SK-N-MC (cell line): ENCODE results near the gene PRPH2.

Experiments
- DNase-seq: peaks from one replicate; pipeline ENCODE4 v3.0.0-alpha.2; 2011; ENCODE audit warnings: low read depth, low spot score
- H3K27ac ChIP-seq: fragments of 200-600 bp; sonication (generic); 2 replicates; pipeline ENCODE4 v1.5.1; 2016; ENCODE audit warnings: mixed run types
- H3K36me3 ChIP-seq: fragments of 200-600 bp; sonication (generic); 2 replicates; pipeline ENCODE4 v1.6.1; 2017; ENCODE audit warnings: antibody characterized with exemption, low read length, mixed read lengths; ENCODE audit not compliant: insufficient read depth
- H3K4me3 ChIP-seq: fragments of 200-600 bp; sonication (generic); 2 replicates; pipeline ENCODE4 v1.5.1; 2016
- H3K9ac ChIP-seq: fragments of 200-600 bp; sonication (generic); 2 replicates; pipeline ENCODE4 v1.8.0; 2017; ENCODE audit warnings: mixed run types, mixed read lengths; ENCODE audit not compliant: insufficient read length
- H3K9me3 ChIP-seq: fragments of 200-600 bp; sonication (generic); 2 replicates; pipeline ENCODE4 v1.6.1; 2017; ENCODE audit warnings: low read depth, mild to moderate bottlenecking, antibody characterized with exemption, low read length, moderate library complexity, mixed read lengths
- EZH2 ChIP-seq: fragments of 200-600 bp; sonication (generic); IDR thresholded peaks from one replicate; pipeline ENCODE4 v1.6.1; 2017; ENCODE audit warnings: antibody characterized with exemption
- FOXP2 ChIP-seq: optimal IDR thresholded peaks from 2 replicates; pipeline ENCODE3; 2011; ENCODE audit warnings: mild to moderate bottlenecking, moderate library complexity; ENCODE audit not compliant: insufficient read depth; ENCODE audit errors: extremely low read length, control extremely low read depth
- POLR2AphosphoS5 ChIP-seq: IDR thresholded peaks from 2 replicates; pipeline ENCODE4 v1.6.1; 2012; ENCODE audit warnings: mild to moderate bottlenecking, low read depth, low read length, borderline replicate concordance

PRPH2 gene

DNA sequence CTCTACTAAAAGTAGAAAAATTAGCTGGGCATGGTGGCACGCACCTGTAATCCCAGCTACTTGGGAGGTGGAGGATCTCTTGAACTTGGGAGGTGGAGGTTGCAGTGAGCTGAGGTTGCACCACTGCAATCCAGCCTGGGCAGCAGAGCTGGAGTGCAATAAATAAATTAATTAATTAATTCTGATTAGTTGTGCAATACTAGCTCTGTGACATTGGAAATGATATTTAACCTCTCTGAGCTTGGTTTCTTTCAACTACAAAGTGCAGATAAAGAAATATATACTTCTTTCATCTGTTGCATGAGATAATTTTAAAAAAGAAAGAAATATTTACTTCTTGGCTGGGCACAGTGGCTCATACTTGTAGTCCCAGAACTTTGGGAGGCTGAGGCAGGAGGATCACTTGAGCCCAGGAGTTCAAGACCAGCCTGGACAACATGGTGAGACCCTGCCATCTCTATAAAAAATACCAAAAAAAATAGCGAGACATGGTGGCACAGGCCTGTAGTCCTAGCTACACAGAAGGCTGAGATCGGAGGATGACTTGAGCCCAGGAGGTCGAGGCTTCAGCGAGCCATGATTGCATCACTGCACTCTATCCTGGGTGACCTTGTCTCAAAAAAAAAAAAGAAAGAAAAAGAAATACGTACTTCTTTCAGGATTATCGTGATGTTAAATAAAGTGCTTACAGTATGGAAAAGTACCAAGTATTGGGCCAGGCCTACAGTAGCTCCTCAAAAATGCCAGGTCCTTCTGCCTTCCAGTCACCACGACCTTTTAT is 39.1 kb upstream of the PRPH2 start:
- Histone ChIP-seq H3K9me3 (no peaks in the 10 kb centered on the region), H3K4me3 (no peak overlapping the region), H3K27ac (no peak overlapping the region; the same call in 1 of the 2 replicates), H3K9ac (no peak overlapping the region), H3K36me3 (no peaks in the 10 kb centered on the region)
- no peak for DNase-seq
- no peak for TF ChIP-seq POLR2AphosphoS5
- TF ChIP-seq FOXP2: no peak
- TF ChIP-seq EZH2: no peak

DNA sequence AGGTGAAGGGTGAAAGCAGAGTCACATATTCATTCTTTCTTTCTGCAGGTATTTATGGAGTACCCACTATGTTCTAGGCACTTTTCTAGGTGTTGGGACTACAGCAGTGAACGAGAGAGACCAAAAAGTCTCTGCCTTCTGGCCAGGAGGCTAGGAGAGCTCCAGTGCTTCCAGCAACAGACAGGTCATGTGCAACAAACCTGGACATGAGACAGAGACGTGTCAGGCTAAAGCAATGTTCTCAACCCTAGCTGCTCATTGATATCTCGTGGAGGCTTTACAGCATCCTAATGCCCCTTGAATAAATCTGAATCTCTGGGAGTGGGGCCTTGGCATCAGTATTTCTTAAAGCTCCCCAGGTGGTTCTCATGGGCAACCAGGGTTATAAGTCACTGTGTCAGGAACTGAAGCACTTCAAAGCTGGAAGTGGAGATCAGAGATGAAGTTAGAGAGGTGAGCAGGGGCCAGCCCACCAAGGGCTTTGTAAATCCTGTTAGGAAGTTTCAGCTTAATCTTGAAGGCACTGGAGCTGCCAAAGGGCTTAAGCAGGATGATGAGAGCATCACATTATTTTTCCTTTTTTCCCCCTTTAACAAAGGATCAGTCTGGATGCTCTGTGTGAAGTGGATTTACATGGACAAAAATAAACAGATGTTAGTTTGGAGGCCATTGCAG is 36.5 kb upstream of the PRPH2 start:
- no peak for DNase-seq
- TF ChIP-seq POLR2AphosphoS5: no peak
- TF ChIP-seq FOXP2: no peak
- TF ChIP-seq EZH2: no peak

DNA sequence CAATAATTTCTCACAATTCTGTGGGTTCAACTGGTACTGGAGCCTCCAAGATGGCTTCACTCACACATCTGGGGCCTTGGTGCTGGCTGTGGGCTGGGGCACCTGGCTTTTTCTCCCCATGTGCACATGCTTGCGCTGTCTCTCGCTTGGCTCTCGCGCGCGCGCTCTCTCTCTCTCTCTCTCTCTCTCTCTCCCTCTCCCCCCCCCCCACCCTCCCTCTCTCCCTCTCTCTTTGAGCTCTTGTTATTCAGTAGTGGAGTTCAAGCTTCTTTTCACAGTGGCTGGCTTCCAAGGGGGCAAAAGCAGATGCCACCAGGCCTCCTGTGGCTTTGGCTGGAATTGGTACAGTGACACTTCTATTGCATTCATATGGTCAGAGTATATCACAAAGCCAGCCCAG is 34.3 kb upstream of the PRPH2 start:
- TF ChIP-seq FOXP2 (no peak), POLR2AphosphoS5 (no peak)
- Histone ChIP-seq H3K4me3 (no peak overlapping the region), H3K27ac (no peak overlapping the region), H3K36me3 (no peaks in the 10 kb centered on the region), H3K9ac (no peak overlapping the region), H3K9me3 (no peaks in the 10 kb centered on the region)
- no peak for DNase-seq

More for the DNA sequence above, 36.5 kb upstream of the PRPH2 start:
- Histone ChIP-seq H3K27ac (no peak overlapping the region), H3K9me3 (no peaks in the 10 kb centered on the region), H3K4me3 (no peak overlapping the region), H3K36me3 (no peaks in the 10 kb centered on the region), H3K9ac (no peak overlapping the region)

DNA sequence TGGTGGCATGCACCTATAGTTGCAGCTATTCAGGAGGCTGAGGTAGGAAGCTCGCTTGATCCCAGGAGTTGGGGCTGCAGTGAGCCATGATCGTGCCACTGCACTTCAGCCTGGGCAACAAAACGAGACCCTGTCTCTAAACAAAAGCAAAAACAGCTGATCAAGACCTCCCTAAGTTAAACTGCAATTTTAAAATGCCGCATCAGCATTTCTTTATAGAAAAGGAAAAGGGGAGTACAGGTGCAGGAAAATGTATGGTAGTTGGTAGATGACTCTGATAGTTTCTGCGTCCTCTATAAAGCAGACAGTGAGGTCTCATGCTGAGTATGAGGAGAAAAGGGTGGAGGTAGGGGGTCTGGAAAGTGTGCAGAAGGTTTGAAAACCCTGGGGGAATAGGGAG is 32.4 kb upstream of the PRPH2 start:
- Histone ChIP-seq H3K27ac (no peak overlapping the region), H3K9me3 (no peaks in the 10 kb centered on the region), H3K36me3 (no peaks in the 10 kb centered on the region), H3K4me3 (no peak overlapping the region), H3K9ac (no peak overlapping the region)
- no peak for DNase-seq
- no peak for TF ChIP-seq POLR2AphosphoS5
- no peak for TF ChIP-seq FOXP2
- TF ChIP-seq EZH2: no peak

DNA sequence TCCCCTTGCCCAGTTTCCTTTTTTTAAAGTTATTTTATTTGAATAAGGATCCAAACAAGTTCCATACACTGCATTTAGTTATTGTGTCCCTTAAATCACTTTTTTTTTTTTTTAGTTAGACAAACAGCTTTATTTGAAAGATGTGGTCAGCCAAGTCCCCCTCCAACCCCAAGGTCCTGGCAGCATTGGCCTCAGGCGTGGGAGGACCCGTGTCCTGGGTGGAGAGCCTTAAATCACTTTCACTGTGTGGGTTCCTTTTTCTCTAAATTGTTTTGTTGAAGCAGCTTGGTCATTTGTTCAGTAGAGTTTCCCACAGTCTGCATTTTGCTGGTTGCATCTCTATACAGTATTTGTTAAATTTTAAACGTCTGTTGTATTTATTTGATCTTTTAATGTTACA is 28.7 kb upstream of the PRPH2 start:
- Histone ChIP-seq H3K27ac (no peak overlapping the region), H3K9me3 (no peaks in the 10 kb centered on the region), H3K9ac (no peak overlapping the region), H3K36me3 (no peaks in the 10 kb centered on the region), H3K4me3 (no peak overlapping the region)
- DNase-seq: no peak
- TF ChIP-seq FOXP2 (no peak), POLR2AphosphoS5 (no peak), EZH2 (no peak)

DNA sequence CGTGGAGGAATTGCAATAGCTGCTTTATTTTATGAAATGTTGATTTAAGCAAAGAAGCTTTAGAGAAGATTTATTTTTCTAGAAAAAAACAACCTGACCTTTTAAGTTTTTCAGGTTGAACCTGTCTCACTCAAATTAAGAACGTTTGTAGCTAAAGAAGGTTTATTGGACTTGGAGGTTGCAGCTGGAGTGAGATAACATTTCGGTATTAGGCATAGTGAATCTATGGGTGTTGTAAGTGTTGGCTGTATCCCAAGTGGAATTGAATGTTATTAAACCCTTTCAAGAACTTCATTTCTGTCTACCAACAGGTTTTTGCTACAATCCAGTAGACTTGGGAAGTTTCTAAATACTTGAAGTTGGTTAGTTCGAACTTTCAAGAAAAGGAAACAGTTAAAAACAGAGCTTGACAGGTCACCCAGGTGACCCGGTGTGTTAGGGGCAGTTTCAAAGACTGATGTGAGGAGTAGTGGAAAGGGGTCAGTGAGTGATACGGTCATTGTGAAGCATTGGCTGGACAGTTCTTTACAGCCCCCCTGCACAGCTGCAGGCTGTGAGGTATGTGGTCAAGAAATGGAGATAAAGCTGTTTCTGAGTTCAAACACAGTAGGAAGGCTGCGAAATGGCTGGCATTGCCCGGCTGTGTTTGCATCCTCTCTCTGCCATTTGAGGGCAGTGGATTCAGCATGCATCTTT is 26.0 kb upstream of the PRPH2 start:
- H3K9me3 ChIP-seq: no peaks in the 10 kb centered on the region
- no peak for TF ChIP-seq FOXP2
- DNase-seq: no peak
- H3K36me3 ChIP-seq: no peaks in the 10 kb centered on the region
- no peak overlapping the region for H3K4me3 ChIP-seq
- no peak overlapping the region for H3K9ac ChIP-seq
- no peak overlapping the region for H3K27ac ChIP-seq

DNA sequence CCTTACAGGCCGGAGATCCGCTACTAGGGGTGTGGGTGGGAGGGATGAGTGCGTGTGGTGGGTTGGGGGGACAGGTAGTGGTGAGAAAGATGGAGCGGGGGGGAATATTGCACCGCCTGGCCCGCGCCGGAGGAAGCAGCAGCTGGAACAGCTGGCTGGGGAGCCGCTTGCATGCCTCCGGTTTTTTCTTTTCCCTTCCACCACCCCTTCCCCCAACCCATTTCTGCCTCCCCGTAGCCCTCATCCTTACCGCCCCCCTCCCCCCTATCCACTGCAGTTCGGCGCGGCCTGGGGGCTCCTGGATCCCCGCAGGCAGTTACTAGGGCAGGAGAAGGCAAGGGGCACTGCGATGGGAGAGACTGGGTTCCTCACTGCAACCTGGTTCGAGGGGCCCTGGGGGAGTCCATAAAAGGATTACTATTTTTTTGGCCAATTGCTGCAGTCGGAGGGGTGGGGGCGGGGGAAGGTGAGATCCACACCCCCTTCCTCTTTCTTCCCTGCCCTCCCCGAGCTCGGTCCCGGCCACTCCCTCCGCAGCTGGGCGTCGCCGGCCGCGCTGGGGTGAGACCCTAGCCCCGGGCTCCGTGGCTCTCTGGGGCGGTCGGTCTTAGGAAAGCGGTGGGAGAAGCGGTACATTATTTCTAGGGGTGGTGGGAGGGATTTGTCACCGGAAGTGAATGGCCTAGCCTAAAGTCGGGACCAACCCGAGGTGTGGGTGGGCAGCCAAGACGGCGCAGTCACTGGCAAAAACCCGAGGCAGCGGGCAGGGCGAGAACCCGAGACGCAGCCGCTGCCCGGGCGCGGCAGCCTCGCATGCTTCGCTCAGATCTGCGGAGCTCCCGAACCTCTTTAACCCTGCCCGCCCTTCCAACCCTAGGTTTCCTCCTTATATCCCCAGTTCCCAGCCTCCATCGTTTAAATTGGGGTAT is 24.3 kb upstream of the PRPH2 start:
- TF ChIP-seq EZH2: no peak
- TF ChIP-seq POLR2AphosphoS5: peak; percentile 84
- peak overlapping the region; percentile 76 for H3K9ac ChIP-seq

More for the DNA sequence above, 24.3 kb upstream of the PRPH2 start:
- no peaks in the 10 kb centered on the region for H3K9me3 ChIP-seq
- DNase-seq: no peak
- H3K4me3 ChIP-seq: peak overlapping the region; percentile 79
- H3K36me3 ChIP-seq: no peaks in the 10 kb centered on the region
- H3K27ac ChIP-seq: peak overlapping the region; percentile 87
